NB4 (cell line): ENCODE data around the gene ATG13.
"Not testable (repeated sequence)": the region's sequence is repeated elsewhere in the genome, so short reads cannot be mapped to it uniquely, and the experiment has no call there.

ENCODE experiments used
- DNase-seq: peaks from one replicate; pipeline ENCODE4 v3.0.0; 2010; ENCODE audit warnings: low read depth
- H3K4me3 ChIP-seq: one replicate; pipeline ENCODE4 v1.5.1; 2011; ENCODE audit warnings: mild to moderate bottlenecking, low read depth, low read length, moderate library complexity
- CTCF ChIP-seq: IDR thresholded peaks from one replicate; pipeline ENCODE4 v1.5.1; 2012; ENCODE audit warnings: low read depth, low read length
- MAX ChIP-seq: IDR thresholded peaks from 2 replicates; pipeline ENCODE4 v1.6.1; 2011; ENCODE audit warnings: low read depth, low read length
- MYC ChIP-seq: IDR thresholded peaks from 2 replicates; pipeline ENCODE4 v1.6.1; 2011; ENCODE audit warnings: low read depth, low read length
- POLR2A ChIP-seq: IDR thresholded peaks from 2 replicates; pipeline ENCODE4 v1.6.1; 2011; ENCODE audit warnings: mild to moderate bottlenecking; ENCODE audit not compliant: insufficient read length; ENCODE audit errors: extremely low read depth

ATG13 gene

GRCh38 chr11:46665356-46665755 is 48.0 kb downstream of the ATG13 start:
- TF ChIP-seq MYC = no peak
- TF ChIP-seq POLR2A = no peak
- no peak for TF ChIP-seq MAX
- no peak for TF ChIP-seq CTCF
- H3K4me3 ChIP-seq = no peak overlapping the region
- no peak for DNase-seq

- no peak overlapping the region for H3K4me3 ChIP-seq
- peak; percentile 46 for DNase-seq
- TF ChIP-seq POLR2A (no peak), MYC (no peak), MAX (no peak), CTCF (no peak)
Measured at GRCh38 chr11:46666516-46666915, 49.2 kb downstream of the ATG13 start.

- no peak overlapping the region for H3K4me3 ChIP-seq
- TF ChIP-seq POLR2A (no peak), CTCF (no peak), MYC (no peak), MAX (no peak)
- no peak for DNase-seq
Measured at GRCh38 chr11:46667043-46667481, 49.7 kb downstream of the ATG13 start.

- no peak overlapping the region for H3K4me3 ChIP-seq
- no peak for DNase-seq
- TF ChIP-seq CTCF (no peak), MAX (no peak), POLR2A (no peak), MYC (no peak)
Measured at GRCh38 chr11:46668480-46669085, 51.2 kb downstream of the ATG13 start.

GRCh38 chr11:46669711-46670139 is 52.4 kb downstream of the ATG13 start:
- peak; percentile 80 for DNase-seq
- TF ChIP-seq CTCF (peak; percentile 70), MAX (0 out of 2 replicates have a peak, but pooled peaks have one; percentile 39), POLR2A (no peak), MYC (peak; percentile 40)
- H3K4me3 ChIP-seq = no peak overlapping the region

GRCh38 chr11:46670521-46670920 is 53.2 kb downstream of the ATG13 start:
- not testable (repeated sequence) for H3K4me3 ChIP-seq, DNase-seq
